GM12878 (cell line): ENCODE results near the gene HMGCL. TPM values are rescaled to one million over a fixed set of nuclear protein-coding genes. Genes with fewer than 3 reads are reported as not detected.

Source experiments
- CBX3 ChIP-seq: fragments of 200-600 bp; sonication (generic); IDR thresholded peaks from 2 replicates; pipeline ENCODE4 v1.6.1; 2016; ENCODE audit warnings: low read depth, borderline replicate concordance
- CREM ChIP-seq: IDR thresholded peaks from 2 replicates; pipeline ENCODE4 v1.6.1; 2014; ENCODE audit warnings: antibody characterized with exemption, low read depth
- E2F8 ChIP-seq: fragments of 450-650 bp; IDR thresholded peaks from 2 replicates; pipeline ENCODE4 v1.6.1; 2018; ENCODE audit warnings: mild to moderate bottlenecking, low read depth, moderate library complexity; ENCODE audit not compliant: partially characterized antibody
- ESRRA ChIP-seq: IDR thresholded peaks from 2 replicates; pipeline ENCODE4 v1.6.1; 2012; ENCODE audit warnings: mild to moderate bottlenecking, low read length, improper control_type of control experiment
- GABPA ChIP-seq: IDR thresholded peaks from 2 replicates; pipeline ENCODE4 v1.6.1; 2014; ENCODE audit warnings: antibody characterized with exemption, low read depth, mild to moderate bottlenecking, inconsistent platforms
- HDAC2 ChIP-seq: fragments of 200-600 bp; sonication (generic); IDR thresholded peaks from 2 replicates; pipeline ENCODE4 v1.6.1; 2017
- KDM1A ChIP-seq: fragments of 200-600 bp; sonication (generic); IDR thresholded peaks from 2 replicates; pipeline ENCODE4 v1.6.1; 2016; ENCODE audit warnings: borderline replicate concordance
- MAX ChIP-seq: IDR thresholded peaks from 2 replicates; pipeline ENCODE4 v1.6.1; 2012; ENCODE audit warnings: low read depth, low read length, improper control_type of control experiment
- MTA2 ChIP-seq: fragments of 450-650 bp; IDR thresholded peaks from 2 replicates; pipeline ENCODE4 v1.6.1; 2016; ENCODE audit warnings: low read depth, mild to moderate bottlenecking, moderate library complexity
- MYC ChIP-seq: IDR thresholded peaks from 2 replicates; pipeline ENCODE4 v1.6.1; 2011; ENCODE audit warnings: mild to moderate bottlenecking, low read length, moderate library complexity, inconsistent platforms; ENCODE audit not compliant: insufficient read depth, insufficient replicate concordance, insufficient read length, severe bottlenecking
- NFYA ChIP-seq: IDR thresholded peaks from 2 replicates; pipeline ENCODE4 v1.6.1; 2011; ENCODE audit warnings: low read depth, mild to moderate bottlenecking, low read length, improper control_type of control experiment, borderline replicate concordance
- PML ChIP-seq: IDR thresholded peaks from 2 replicates; pipeline ENCODE4 v1.6.1; 2012; ENCODE audit warnings: low read length, inconsistent platforms
- POLR2AphosphoS2 ChIP-seq: IDR thresholded peaks from 2 replicates; pipeline ENCODE4 v1.6.1; 2011; ENCODE audit warnings: low read depth, mild to moderate bottlenecking, low read length, improper control_type of control experiment, moderate library complexity
- POLR2AphosphoS5 ChIP-seq: IDR thresholded peaks from 2 replicates; pipeline ENCODE4 v1.6.1; 2011; ENCODE audit warnings: mild to moderate bottlenecking, low read length, inconsistent platforms
- RAD51 ChIP-seq: fragments of 450-650 bp; IDR thresholded peaks from 2 replicates; pipeline ENCODE4 v1.6.1; 2016; ENCODE audit warnings: moderate library complexity, mild to moderate bottlenecking, inconsistent platforms
- RB1 ChIP-seq: fragments of 450-650 bp; formaldehyde crosslinking; IDR thresholded peaks from 2 replicates; pipeline ENCODE4 v1.6.1; 2017; ENCODE audit warnings: mild to moderate bottlenecking, borderline replicate concordance
- RUNX3 ChIP-seq: IDR thresholded peaks from 2 replicates; pipeline ENCODE4 v1.6.1; 2012; ENCODE audit warnings: low read length, inconsistent platforms
- TCF7 ChIP-seq: IDR thresholded peaks from 2 replicates; pipeline ENCODE4 v1.6.1; 2014; ENCODE audit warnings: antibody characterized with exemption, borderline replicate concordance
- WRNIP1 ChIP-seq: IDR thresholded peaks from 2 replicates; pipeline ENCODE4 v1.6.1; 2011; ENCODE audit warnings: low read depth, low read length, improper control_type of control experiment, borderline replicate concordance
- ZNF24 ChIP-seq: fragments of 450-650 bp; IDR thresholded peaks from 2 replicates; pipeline ENCODE4 v1.6.1; 2017; ENCODE audit warnings: antibody characterized with exemption, mild to moderate bottlenecking
- polyA plus RNA-seq, 11 experiments: library from polyadenylated mRNA; depleted of rRNA in 4 of 11; unstranded in 6 of 11; stranded (reverse) in 5 of 11; fragments of >200 nt; fragmentation: Nextera tagmentation in 4 of 11; fragmentation: Illumina TruSeq in 1 of 11; extraction: Ambion mirVana in 4 of 11; extraction: Trizol in 1 of 11; gene quantifications; 1 replicate in 1 of 11; 2 replicates in 10 of 11; pipeline versions ENCODE4 v1.2.1 to v1.2.3, GENCODE V29; 2011 to 2016; ENCODE audit warnings: inconsistent platforms in 2 of 11, missing spikeins in 2 of 11, low read depth in 1 of 11
- total RNA-seq, 4 experiments: library from RNA; depleted of rRNA in 3 of 4; stranded (reverse); fragments of >200 nt in 3 of 4; fragmentation: Illumina TruSeq in 1 of 4; extraction: Trizol in 1 of 4; gene quantifications; 2 replicates each; pipeline versions ENCODE4 v1.2.1 to v1.2.3, GENCODE V29; 2013 to 2021
- TF ChIP-seq, protein P1 (sequence below): IDR thresholded peaks from 2 replicates; pipeline ENCODE4 v1.6.1; 2012; ENCODE audit warnings: mild to moderate bottlenecking, low read depth, low read length
- TF ChIP-seq, protein P2 (sequence below): fragments of 450-650 bp; IDR thresholded peaks from 2 replicates; pipeline ENCODE4 v1.6.1; 2017; ENCODE audit warnings: low read depth, mild to moderate bottlenecking, moderate library complexity

HMGCL gene
- total and polyA plus RNA-seq, 10 of the 15 experiments (the other 5 are each of a cell fraction or from before 2014, with no cell fraction given): 29.4 to 127 (median 36.4) TPM

DNA sequence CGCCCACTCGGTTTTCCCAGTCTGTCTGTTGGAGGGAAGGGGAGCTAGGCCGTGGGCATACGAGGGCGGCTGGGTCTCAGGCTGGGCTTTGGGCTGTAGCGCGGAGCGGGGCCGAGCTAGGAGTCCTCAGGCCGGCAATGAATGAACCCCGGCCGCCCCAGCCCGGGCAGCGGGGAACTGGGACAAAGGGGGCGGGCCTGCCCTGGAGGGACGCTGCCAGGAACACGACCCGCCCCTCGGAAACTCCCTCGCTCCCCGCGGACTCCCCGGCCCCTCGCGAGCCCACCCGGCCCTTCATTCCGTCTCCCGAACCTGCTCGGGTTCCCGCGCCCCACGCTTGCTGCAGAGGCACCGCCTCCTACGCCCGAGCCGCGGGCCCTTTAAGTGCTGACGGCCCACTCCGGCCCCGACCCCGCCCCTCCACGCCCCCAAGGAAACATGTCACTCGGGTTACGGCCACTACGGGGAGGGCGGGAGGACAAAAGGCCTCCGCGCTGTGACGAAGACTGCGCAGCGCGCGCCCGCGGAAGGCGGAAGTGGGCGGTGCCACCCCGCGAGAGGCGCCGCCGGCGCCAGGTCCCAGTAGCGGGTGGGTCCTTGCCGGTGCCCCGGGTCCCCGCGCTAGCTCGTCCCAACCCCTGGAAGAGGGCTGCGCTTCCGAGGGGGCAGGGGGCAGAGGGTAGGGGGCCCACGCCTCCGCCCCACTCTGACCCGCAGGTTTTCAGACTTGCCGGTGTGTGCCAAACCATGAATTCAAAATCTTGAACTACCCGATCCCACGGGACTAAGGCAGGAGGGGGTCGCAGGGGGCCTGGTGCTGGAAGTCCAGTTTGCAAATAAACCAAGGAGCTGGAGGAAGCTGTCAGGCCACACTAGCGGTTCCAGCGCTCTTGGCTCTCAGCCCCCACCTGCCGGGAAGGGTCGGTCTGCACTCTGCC is 24.6 kb downstream of the HMGCL start, which contains the start of gene GALE (continued):
- TF ChIP-seq, protein P1, sequence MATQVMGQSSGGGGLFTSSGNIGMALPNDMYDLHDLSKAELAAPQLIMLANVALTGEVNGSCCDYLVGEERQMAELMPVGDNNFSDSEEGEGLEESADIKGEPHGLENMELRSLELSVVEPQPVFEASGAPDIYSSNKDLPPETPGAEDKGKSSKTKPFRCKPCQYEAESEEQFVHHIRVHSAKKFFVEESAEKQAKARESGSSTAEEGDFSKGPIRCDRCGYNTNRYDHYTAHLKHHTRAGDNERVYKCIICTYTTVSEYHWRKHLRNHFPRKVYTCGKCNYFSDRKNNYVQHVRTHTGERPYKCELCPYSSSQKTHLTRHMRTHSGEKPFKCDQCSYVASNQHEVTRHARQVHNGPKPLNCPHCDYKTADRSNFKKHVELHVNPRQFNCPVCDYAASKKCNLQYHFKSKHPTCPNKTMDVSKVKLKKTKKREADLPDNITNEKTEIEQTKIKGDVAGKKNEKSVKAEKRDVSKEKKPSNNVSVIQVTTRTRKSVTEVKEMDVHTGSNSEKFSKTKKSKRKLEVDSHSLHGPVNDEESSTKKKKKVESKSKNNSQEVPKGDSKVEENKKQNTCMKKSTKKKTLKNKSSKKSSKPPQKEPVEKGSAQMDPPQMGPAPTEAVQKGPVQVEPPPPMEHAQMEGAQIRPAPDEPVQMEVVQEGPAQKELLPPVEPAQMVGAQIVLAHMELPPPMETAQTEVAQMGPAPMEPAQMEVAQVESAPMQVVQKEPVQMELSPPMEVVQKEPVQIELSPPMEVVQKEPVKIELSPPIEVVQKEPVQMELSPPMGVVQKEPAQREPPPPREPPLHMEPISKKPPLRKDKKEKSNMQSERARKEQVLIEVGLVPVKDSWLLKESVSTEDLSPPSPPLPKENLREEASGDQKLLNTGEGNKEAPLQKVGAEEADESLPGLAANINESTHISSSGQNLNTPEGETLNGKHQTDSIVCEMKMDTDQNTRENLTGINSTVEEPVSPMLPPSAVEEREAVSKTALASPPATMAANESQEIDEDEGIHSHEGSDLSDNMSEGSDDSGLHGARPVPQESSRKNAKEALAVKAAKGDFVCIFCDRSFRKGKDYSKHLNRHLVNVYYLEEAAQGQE: no peak
- peak; percentile 74; the same call in 1 of the 2 replicates for TF ChIP-seq POLR2AphosphoS5
- no peak for TF ChIP-seq TCF7
- peak; percentile 14 for TF ChIP-seq E2F8
- TF ChIP-seq RAD51: no peak
- TF ChIP-seq ZNF24: no peak
- TF ChIP-seq NFYA: no peak
- TF ChIP-seq MTA2: no peak
- TF ChIP-seq CREM: peak; percentile 97
- TF ChIP-seq GABPA: 0 out of 2 replicates have a peak, but pooled peaks have one; percentile 38
- peak; percentile 62 for TF ChIP-seq RUNX3
- TF ChIP-seq RB1: no peak
- TF ChIP-seq, protein P2, sequence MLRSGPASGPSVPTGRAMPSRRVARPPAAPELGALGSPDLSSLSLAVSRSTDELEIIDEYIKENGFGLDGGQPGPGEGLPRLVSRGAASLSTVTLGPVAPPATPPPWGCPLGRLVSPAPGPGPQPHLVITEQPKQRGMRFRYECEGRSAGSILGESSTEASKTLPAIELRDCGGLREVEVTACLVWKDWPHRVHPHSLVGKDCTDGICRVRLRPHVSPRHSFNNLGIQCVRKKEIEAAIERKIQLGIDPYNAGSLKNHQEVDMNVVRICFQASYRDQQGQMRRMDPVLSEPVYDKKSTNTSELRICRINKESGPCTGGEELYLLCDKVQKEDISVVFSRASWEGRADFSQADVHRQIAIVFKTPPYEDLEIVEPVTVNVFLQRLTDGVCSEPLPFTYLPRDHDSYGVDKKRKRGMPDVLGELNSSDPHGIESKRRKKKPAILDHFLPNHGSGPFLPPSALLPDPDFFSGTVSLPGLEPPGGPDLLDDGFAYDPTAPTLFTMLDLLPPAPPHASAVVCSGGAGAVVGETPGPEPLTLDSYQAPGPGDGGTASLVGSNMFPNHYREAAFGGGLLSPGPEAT: peak; percentile 89; the same call in 1 of the 2 replicates
- peak; percentile 90 for TF ChIP-seq POLR2AphosphoS2
- TF ChIP-seq CBX3: no peak
- TF ChIP-seq MAX: peak; percentile 88
- peak; percentile 50; the same call in 1 of the 2 replicates for TF ChIP-seq ESRRA
- no peak for TF ChIP-seq MYC
- peak; percentile 80 for TF ChIP-seq PML
- no peak for TF ChIP-seq KDM1A
- TF ChIP-seq HDAC2: no peak
- TF ChIP-seq WRNIP1: no peak
